GM18861 (cell line): ENCODE results near the gene RAB13.
"Not testable (repeated sequence)": the region's sequence is repeated elsewhere in the genome, so short reads cannot be mapped to it uniquely, and the experiment has no call there.

Experiments
- ATAC-seq: cut with Tn5 transposase; IDR thresholded peaks from one replicate; pipeline ENCODE4 v1.9.1; 2021; ENCODE audit not compliant: unreplicated experiment

Gene RAB13

DNA sequence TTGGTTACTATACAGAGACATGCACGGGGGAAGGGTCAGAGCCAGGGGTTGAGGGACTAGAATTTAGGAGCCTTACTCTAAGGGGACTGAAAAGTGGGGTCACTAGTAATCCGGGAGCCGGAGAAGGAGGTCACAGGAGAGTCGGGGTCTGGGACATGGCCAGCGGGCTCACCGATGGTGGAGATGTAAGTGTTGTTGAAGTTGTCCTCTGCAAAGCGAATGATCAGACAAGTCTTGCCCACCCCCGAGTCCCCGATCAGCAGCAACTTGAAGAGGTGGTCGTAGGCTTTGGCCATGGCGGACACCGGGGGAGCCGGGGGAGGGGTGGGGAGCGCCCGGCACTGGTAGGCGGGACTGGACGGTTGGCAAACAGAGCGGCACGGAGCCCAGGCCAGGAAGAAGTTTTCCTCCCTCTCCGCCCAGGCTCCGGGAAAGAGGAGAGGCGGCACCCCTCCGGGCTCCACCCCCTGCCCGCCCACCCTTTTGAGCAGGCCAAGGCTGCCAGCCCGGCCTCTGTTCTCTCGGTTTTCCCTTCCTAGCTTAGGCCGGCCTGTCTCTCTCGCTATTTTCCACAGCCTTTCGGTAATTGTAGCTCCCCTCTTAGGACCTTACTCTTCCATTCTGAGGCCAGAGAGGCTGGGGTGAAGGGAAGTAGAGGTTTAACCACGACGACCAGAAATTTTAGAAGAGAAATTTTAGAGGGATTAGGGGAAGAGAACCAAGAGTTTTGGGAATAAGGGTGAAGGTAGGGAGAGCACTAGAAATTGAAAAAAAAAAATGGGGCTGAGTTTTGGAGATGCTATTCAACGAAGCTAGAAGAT, at the start of gene RAB13:
RAB13 (minus strand) TSS at position 399 of the 821 bp plus-strand sequence; CDS start at position 296, 103 bp downstream.
- ATAC-seq = no peak

DNA sequence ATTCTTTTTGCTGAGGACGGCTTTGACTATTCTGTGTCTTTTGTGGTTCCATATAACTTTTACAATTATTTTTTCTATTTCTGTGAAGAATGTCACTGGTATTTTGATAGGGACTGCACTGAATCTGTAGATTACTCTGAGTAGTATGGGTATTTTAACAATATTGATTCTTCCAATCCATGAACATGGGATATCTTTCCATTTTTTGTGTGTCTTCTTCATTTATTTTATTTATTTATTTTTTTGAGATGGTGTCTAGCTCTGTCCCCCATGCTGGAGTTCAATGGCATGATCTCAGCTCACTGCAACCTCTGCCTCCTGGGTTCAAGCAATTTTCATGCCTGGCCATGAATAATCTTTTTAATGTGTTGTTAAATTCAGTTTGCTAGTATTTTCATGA, 47.6 kb upstream of the RAB13 start:
- ATAC-seq = not testable (repeated sequence)

DNA sequence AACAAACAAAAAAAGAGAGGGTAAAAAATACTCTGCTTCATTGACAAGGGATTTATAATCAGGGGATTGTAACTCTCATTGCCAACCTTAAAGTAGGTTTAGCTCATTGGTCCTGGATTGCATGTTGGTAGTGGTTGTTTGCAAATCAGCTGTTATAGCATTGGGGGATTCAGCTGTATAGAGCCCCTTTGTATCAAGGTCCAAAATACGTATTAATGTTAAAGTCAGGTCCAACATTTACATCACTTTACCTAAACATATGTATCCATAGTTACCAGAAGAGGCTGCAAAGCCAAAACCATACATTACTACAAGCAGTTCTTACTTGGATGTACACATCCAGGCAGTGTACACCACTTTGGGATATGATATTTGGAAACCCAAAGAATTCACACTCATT, 33.8 kb upstream of the RAB13 start:
- no peak for ATAC-seq

DNA sequence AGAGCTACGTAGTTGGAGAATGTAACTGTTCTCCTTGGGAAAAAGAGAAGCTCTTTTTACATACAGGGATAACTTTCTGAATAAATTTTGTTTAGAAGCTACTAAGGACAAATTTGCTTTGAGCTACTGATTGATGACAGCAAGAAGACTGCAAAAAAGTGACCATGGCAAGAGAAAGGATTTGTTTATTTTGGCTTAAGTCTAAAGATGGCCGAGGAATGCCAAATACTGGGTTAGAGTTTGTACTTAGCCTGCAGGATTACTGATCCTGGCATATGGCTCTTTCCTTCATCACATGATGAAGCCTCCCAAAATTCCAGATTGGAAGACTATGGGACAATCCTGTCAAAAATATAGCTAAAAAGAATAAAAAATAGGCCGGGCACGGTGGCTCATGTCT, 33.1 kb upstream of the RAB13 start:
- no peak for ATAC-seq

DNA sequence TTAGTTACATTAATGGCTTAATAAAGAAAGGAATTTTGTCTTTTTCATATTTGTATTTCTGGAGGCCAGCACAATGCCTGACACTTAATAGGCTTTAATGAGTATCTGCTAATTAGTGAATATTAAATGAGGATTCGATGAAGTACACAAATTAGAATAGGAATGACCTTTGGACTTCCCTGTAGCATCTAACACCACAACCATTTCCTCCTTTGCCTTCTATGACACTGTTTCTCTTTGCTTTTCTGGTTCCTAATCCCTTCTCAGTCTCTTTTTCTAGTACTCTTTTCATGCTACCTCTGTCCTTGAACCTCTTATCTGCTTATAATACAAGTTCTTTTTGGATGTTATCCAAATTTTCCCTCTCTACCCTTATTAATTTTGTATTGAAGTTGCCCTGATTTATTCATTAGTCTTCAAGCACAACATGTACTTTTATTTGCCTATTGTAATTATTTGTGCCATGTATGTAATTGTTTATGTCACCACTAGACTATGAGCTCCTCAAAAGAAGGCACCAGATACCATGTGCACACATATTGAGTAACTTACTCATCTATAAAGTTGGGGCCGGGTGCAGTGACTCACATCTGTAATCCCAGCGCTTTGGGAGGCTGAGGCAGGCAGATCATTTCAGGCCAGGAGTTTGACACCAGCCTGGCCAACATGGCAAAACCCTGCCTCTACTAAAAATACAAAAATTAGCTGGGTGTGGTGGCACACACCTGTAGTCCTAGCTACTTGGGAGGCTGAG, 28.2 kb upstream of the RAB13 start:
- no peak for ATAC-seq

DNA sequence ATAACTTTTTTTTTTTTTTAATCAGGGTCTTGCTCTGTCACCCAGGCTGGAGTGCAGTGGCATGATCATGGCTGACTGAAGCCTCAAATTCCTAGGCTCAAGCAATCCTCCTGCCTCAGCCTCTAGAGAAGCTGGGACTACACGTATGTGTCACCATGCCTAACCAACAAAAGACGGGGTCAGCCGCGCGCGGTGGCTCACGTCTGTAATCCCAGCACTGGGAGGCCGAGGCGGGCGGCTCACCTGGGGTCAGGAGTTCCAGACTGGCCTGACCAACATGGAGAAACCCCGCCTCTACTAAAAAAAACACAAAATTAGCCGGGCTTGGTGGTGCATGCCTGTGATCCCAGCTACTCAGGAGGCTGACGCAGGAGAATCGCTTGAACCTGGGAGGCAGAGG, 26.4 kb upstream of the RAB13 start:
- ATAC-seq = not testable (repeated sequence)

DNA sequence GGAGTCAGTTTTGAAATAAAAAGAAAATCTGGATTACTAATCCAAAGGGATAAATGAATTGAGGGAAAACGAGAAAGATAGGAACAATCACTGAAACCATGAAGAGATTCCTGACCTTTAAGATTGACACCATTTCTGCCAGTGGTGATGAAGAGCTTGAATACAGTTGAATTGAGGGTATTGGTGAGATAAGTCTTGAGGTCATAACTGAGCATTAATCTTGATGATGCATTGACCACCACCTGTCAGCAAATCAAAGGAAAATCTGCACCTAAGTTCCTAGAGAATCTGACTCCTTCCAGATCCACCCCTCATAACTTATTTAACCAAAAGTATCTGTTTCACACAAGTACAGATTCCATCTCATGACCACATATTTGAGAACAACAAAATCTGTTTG, 26.0 kb upstream of the RAB13 start:
- no peak for ATAC-seq

DNA sequence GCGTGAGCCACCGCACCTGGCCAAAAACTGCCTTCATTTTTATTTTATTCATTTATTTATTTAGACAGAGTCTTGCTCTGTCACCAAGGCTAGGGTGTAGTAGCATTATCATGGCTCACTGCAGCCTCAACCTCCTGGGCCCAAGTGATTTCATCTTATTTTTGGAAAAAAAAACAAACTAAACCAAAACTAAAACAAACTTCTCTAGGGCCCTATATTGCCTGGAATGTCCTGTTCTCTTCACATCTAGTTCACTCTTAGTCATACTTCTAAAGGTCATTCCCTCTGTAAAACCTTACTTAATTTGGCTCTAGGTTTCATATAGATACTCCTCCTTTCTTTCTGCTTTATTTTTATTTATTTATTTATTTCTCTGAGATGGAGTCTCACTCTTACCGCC, 20.0 kb upstream of the RAB13 start:
- no peak for ATAC-seq

DNA sequence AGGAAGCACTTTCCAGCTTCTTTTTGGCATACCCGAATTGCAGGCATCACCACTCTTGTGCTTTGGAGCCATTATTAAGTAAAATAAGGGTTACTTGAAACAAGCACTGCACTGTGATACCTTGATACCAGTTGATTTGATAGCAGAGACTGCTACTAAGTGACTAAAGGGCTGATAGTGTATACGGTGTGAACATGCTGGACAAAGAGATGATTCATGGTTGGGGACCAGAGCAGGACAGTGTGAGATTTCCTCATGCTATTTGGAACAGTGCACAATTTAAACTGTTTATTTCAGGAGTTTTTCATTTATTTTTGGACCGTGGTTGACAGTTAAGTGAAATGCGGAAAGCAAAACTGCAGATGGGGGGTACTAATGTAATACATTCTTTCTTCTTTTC, 14.3 kb upstream of the RAB13 start:
- no peak for ATAC-seq

DNA sequence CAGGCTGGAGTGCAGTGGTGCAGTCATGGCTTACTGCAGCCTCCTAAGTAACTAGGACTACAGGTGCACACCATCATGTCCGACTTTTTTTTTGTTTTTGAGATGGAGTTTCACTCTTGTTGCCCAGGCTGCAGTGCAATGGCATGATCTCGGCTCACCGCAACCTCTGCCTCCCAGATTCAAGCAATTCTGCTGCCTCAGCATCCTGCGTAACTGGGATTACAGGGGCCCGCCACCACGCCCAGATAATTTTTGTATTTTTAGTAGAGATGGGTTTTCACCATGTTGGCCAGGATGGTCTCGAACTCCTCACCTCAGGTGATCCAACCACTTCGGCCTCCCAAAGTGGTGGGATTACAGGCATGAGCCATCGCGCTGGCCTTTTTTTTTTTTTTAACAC, 10.7 kb upstream of the RAB13 start:
- not testable (repeated sequence) for ATAC-seq

DNA sequence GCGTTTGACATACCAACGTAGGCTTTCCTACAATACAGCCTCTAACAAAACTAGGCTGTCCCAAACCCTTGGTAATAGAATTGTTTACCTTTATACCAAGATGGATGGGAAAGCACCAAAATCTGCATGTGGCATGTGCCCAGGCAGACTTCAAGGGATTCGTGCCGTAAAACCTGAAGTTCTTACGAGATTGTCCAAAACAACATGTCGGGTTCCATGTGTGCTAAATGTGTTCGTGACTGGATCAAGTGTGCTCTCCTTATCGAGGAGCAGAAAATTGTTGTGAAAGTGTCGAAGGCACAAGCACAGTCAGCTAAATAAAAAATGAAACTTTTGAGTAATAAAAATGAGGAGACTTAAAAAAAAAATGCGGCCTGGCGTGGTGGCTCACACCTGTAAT, 9.5 kb upstream of the RAB13 start:
- no peak for ATAC-seq

DNA sequence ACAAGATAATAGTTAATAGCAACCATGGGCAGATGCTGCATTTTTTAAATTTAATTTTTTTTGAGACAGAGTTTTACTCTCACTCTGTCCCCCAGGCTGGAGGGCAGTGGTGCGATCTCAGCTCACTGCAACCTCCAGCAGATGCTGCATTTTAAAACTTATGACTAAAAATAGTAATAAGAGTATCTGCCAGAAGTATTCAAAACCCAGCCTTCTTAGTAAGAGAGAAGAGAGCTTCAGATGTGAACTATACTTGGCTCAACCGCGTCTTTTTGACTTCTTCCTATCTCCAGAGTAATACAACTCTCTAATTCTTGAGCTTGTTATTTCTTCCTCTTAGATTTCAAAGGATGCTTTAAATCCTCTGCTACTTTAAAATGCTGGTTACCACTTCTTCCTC, 9.1 kb upstream of the RAB13 start:
- no peak for ATAC-seq

DNA sequence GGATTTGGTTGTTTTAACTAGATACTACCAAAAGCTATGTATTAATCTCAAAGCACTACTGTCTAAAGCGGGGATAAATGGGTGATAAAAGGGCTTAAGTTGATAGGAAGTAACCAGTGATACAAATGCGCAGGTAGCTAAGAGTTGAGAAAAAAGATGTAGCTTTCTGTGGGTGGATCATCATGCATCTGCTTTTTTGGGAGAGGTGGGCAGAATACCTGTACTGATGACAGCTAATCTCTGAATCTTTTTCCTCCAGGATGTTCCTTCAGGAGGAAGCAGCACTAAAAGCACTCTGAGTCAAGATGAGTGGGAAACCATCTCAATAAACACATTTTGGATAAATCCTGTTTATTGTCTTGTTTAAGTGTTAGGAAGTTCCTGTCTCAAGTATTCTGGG, 5.7 kb upstream of the RAB13 start:
- ATAC-seq = no peak

DNA sequence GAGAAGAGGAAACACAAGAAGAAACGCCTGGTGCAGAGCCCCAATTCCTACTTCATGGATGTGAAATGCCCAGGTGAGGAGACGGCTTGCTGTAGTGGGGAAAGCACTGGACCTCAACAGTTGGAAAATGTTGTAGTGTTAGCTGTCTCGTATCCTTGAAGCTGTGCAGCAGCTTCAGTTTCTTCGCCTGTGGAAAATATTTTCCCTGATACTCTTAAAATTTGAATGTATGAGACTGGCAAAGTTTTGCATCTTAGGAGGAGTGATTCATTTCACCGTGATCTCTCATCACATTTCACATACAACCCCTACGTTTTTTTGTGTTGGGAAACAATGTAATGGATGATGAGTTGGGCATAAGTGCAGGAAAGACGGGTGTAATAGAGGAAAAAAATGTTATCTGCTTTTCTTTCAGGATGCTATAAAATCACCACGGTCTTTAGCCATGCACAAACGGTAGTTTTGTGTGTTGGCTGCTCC, 5.1 kb upstream of the RAB13 start:
- no peak for ATAC-seq

DNA sequence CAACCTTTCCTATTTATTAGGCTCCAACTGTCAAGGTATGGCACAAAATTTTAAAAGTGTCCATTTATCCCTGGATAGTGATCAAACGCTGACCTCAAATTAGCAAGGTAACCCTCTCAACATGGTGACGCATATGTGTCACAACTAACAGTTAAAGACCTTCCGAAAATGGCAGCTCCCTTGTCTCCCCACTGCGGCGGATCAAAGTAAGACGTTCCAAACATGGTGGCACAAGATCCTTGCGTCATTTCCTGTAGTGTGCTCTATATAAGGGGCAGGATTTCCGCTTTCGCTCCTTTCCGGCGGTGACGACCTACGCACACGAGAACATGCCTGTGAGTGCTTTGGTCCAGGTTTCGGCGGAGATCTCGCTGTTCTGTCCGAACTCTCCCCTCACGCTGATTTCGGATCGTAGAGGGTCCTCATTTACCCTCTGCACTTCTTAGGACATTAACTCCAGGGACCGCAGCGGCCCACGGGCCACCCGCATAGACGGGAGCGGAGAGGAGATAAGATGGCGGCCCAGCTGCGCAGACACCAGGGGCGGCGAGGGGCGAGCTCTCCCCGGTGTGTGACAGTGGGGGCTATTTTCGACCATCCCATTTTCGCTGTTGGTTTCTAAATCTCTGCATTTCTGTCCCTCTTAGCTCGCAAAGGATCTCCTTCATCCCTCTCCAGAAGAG, 4.5 kb upstream of the RAB13 start, which contains the start of gene RPS27:
RPS27 (plus strand) TSS at position 295 of the 683 bp plus-strand sequence; CDS start at position 330, 35 bp downstream.
- ATAC-seq = peak; percentile 69

DNA sequence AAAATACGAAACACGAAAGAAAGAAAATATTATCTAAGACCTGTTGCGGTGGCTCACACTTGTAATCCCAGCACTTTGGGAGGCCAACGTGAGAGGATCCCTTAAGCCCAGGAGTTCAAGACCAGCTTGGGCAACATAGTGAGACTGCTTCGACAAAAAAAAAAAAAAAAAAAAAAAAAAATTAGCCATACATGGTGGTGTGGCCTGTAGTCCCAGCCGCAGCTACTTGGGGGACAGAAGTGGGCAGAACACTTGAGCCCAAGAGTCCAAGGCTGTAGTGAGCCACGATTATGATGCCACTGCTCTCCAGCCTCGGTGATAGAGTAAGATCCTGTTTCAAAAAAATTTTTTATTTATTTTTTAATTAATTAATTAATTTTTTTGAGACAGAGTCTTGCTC, 1.5 kb upstream of the RAB13 start:
- no peak for ATAC-seq

DNA sequence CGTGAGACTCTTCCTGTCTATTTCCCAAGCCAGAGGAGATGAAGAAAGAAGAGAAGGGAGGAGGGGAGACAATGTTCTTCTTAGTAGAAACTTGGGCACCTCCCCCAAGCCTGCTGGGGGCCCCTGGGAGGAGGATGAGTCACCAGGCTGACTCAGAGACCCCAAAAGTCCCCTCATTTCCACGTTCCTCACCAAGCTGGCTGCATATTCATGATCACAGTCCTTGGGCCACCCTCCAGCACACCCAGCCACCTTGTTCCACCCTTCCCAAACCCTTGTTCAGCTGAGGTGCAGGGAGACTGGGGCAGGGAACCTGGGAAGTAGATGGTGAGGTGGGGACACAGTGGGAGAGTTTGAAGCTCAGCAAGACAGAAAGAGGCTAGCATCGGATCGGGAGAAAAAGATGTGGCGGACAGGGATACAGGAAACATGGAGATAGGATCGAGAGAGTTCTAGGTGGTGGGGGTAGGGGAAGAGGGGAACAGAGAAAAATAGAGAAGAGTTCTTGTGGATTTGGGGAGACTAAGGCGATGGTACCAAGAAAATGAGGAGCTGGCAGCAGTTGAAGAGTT, 712 bp downstream of the RAB13 start:
- ATAC-seq = no peak

DNA sequence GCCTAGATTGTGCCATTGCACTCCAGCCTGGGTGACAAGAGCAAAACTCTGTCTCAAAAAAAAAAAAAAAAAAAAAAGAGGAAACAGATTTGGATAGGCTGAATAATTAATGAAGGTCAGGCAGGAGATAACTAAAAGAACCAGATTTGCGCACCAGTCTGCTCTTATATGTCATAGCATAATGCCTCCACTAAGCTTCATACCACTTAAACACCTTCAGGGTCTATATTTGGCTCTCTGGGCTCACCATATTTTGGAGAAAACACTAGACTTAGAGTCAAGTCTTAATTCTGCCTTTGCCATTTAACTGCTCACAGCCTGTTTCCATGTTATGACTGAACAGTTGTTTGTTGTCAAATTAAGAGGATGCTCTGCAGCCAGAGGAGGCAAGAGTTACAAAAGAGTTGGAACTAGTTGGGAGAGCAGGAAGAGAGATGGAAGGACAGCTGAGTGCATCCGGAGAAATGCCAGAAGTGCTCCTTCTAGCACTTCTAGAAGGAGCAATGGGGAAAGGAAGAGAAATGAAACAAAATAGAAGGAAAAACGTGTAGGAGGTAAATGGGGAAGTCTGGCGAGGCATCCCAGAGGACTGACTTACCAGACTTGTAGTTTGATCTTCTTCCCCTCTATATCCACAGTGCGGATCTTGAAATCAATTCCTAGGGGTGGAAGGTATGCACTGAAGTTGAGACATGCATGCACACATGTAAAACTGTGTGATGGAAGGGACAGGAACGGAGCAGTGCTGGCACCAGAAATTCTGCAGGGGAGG, 1.8 kb downstream of the RAB13 start:
- no peak for ATAC-seq

DNA sequence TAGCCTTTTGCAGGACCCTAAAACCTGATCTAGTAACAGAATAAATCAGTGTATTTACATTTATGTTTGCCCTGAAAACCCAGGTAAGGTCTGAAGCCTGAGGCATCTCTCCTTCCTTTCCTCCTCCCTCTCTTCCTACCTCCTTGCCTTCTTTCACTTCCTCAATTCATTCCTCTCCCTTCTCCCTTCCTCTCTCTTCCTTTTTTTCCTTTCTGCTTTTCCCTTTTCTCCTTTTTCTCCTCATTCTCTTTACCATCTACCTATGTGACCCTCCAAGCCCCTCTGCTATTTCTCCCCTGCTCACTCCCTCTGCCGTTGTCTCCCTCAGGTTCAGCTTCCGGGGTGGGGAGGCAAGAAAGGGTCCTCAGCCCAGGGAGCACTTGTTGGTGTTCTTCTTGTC, 4.4 kb downstream of the RAB13 start:
- ATAC-seq = not testable (repeated sequence)

DNA sequence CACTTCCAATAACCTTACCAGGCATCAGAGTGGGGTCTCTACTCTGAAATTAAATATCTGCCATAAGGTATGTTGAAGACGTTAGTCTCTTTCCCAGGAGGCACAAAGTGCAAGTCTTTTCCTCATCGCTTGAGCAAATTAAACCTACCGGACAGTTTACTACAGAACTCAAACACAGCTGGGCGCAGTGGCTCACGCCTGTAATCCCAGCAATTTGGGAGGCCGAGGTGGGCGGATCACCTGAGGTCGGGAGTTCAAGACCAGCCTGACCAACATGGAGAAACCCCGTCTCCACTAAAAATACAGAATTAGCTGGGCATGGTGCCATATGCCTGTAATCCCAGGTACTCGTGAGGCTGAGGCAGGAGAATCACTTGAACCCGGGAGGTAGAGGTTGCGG, 7.0 kb downstream of the RAB13 start:
- ATAC-seq = not testable (repeated sequence)
